HG03571 (cell line): ENCODE measurements around the gene C1orf174.

Experiments used
- ATAC-seq: cut with Tn5 transposase; IDR thresholded peaks from one replicate; pipeline ENCODE4 v1.9.1; 2021; ENCODE audit not compliant: unreplicated experiment

Gene C1orf174

GRCh38 chr1:3910857-3911845 lies 11.1 kb upstream of the C1orf174 start:
- no peak for ATAC-seq

DNA sequence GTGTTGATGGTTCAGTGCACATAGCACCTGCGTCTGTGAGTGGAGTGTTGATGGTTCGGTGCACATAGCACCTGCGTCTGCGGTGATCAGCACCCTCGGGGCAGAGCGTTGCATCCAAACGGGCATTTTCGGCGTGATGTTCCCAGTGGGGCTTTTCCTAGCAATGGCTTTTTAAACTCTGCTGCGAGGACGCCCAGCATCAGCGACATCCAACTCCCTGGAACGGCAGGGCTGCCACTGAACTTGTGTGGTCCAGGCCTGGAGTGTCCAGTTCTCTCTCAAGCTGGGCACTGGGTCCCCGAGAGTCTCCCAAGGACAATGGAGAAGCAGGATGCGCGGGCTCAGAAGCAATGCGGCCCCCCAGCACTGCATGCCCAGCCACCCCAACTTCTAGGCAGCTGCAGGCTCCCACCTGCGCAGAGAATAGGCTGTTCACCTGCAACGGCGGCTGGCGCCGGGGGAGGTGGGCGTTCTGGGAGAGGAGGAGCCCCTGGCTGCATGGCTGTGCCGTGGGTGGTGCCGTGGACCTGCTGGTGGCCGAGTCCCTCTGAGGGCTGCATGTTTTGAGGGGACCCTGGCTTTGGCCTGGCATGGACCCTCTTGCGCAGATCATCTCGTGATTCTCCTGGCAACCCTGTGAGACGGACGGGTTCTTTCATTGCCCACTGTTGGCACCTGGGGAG lies 10.1 kb upstream of the C1orf174 start:
- ATAC-seq = no peak

GRCh38 chr1:3909615-3910014 lies 9.5 kb upstream of the C1orf174 start:
- ATAC-seq = no peak

GRCh38 chr1:3908886-3909517 lies 8.9 kb upstream of the C1orf174 start:
- no peak for ATAC-seq

- ATAC-seq = no peak
These were observed 7.6 kb upstream of the C1orf174 start for GRCh38 chr1:3907621-3908165.

DNA sequence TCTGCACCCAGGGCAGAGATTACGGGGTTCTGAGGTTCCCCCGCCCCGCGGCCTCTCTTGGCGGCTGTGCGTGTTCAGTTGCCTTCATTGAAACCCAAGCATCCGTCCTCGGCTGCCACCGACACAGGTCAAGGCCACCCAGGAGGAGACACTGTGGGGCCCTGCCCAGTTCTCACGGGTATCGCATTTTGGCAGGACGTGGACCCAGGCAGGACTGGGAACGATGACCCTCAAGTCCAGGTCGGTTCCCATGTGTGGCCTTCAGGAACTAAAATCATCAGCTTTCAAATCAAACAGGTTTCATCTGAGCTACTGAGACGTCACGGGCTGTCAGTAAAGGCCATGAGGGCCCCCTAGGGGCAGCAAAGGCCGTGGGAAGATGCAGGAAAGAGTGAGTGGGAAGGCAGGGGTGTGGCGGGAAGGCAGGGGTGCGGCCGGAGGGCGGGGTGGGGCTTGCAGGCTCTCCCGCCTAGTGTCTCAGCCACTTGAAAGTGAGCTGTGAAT lies 7.0 kb upstream of the C1orf174 start:
- no peak for ATAC-seq

GRCh38 chr1:3906672-3907020 lies 6.6 kb upstream of the C1orf174 start:
- no peak for ATAC-seq

DNA sequence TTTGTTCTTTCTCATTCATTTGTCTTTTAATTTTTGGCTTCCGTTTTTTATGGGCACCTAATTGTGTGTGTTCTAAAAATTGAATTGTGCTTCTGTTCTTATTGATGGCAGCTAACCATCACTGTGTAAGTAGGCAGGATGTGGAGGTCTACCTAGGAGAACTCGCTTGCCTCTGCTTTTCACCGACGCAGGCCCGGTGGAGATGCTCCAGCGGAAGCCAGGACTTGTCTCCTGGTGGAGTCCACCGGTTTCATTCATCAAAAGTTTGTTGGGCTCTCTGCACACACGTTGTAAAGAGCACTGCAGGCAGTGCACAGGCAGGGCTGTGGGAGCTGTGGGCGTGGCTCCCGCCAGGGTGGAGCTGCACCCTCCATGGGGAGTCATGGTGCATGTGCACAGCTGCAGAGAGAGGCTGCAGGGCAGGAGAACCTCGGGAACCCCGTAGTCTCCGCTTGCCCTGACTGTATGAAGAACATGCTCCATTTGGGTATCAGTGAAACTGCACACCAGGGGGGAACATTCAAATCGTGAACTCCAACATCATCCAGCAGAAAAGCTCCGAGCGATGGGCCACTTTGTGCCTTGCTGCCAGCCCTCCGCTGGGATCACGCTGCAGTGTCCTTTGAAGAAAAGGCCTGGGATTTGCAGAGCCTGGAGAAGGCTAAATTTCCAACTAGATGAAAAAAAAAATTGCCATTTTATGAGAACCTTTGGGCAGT lies 6.0 kb upstream of the C1orf174 start:
- no peak for ATAC-seq

GRCh38 chr1:3905266-3905952 lies 5.3 kb upstream of the C1orf174 start:
- no peak for ATAC-seq

DNA sequence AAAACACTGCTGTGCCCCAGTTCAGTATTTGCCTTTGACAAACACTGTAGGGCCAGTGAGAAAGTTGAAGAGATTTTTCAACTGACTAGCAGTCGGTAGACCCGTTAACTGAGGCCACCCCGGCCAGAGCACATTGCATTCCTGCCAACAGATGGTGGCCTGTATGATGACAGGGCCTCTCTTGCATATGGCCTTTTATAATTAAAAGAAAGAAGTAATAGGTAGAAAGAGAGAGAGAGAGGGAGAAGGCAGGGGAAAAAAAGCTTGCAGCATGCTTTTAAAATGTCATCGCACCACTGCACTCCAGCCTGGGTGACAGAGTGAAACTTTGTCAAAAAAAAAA lies 4.7 kb upstream of the C1orf174 start:
- ATAC-seq = no peak

GRCh38 chr1:3904006-3904842 lies 4.2 kb upstream of the C1orf174 start:
- ATAC-seq = no peak

DNA sequence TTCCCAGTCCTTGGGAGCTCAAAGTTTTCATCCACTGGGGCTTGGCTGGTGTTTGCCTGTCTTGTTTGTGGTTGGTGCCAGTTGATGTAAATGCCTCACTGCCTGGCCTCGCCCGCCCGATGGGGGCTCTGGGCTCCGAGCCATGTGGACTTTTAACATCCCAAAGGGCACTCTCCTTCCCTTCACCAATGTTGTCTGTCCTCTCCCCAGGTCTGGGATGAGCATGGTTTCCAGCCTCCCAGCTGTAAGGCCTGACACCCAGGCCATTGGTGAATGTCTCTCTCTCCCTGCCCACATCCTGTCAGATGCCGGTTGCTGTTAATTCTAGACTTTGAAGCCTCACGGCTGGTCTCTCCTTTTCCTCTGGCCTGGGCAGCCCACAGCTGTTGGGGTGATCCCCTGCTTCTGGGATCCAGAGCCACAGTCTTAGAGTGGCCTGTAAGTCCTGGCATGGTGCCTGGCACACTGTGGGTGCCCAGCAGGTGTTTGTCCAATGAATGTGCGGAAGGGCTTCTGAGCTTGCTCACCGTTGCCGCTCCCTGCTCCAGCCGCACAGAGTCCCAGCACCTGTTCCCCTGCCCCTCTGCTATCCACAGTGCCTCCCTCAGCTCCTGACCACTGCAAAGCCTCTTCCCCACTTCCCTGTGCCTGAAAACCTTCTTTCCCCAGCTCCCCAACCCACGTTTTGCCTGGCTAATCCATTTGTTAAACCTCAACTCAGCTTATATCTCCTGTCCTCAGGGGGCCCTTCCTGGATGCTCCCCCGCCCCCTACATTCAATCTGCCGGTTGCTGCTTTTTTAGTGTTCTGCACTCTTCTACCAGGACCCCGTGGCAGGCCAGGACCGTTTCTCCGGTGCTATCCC lies 3.3 kb upstream of the C1orf174 start:
- ATAC-seq = no peak

DNA sequence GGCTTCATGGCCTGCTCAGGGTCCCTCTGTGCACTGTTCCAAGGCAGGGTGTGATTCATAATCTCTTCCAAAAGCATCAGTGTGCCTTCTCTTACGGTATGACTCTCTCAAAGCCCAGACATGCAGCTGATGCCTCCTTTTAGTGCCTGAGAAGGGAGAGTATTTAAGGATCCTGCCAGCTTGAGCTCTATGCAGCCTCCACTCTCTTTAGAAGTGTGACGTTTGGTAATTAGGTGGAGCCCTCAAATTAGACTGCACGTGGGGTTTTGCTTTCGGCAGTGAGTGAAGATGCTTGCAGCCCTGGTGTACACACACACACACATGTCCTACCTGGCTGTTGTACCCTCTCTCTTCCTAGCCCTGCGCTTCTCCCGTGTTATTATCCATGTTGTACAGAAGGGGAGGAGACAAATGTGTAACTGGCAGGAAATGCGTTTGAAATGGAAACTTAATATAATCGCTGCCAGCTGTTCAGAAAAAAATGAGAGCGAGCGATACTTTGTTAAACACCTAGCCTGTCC lies 2.6 kb upstream of the C1orf174 start:
- ATAC-seq = no peak

GRCh38 chr1:3902111-3902511 lies 2.0 kb upstream of the C1orf174 start:
- no peak for ATAC-seq

DNA sequence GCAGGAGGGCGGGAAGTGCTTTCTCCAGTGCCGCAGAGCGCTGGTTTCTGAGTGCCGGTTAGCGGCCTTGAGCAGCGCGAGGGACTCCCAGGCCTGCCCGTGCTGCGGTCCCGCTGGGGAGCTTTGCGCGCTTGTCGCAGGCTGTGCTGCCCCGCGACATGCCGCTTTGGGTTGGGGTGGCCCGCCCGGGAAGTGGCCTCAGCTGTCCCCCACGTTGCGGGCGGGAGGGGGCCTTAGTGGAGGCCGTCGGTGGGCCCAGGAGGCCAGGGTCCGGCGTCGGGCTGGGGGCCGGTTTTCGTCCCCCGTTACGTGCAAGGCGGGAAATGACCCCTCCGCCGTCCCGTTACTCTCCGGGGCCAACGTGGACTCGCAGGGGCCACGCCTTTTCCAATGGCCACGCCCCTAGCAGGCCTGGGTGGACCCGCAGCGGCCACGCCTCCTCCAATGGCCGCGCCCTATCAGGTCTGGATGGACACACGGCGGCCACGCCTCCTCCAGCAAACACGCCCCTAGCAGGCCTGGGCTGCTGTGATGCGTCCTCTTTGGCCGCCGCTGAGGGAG lies 977 bp upstream of the C1orf174 start:
- peak; percentile 59 for ATAC-seq

DNA sequence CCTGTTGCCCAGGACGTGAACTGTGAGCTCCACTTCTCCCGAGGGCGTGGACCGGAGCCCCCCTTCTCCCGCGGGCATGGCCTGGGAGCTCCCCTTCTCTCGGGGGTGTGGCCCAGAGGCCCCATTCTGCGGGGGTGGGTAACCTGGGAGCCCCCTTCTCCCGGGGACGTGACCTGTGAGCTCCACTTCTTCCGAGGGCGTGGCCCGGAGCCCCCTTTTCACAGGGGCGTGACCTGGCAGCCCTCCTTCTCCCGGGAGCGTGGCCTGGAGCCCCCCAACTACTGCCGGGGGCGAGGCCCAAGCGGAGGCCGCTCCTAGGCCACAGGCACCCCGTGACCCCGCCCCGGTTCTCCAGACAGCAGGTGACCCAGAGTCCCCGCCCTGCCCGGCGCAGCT lies 320 bp downstream of the C1orf174 start:
- ATAC-seq = peak; percentile 1

GRCh38 chr1:3898994-3899753 lies 898 bp downstream of the C1orf174 start:
- ATAC-seq = no peak
